Esophagus (tissue), 2 donors: ENCODE measurements around the gene SLC5A2. TPM values are rescaled to one million over a fixed set of nuclear protein-coding genes. Genes with fewer than 3 reads are reported as not detected.

Experiments used
- H3K27ac ChIP-seq, 2 donors: one replicate each; pipeline ENCODE4 v1.5.1; 2013; ENCODE audit warnings: low read depth in 2 of 2, mild to moderate bottlenecking in 2 of 2, inconsistent platforms in 1 of 2, low read length in 1 of 2, moderate library complexity in 1 of 2
- H3K27me3 ChIP-seq, 2 donors: one replicate each; pipeline ENCODE4 v1.6.1; 2013; ENCODE audit warnings: low read length in 2 of 2, control low read depth in 1 of 2, mild to moderate bottlenecking in 1 of 2; ENCODE audit not compliant: insufficient read depth in 2 of 2, control insufficient read depth in 1 of 2
- H3K36me3 ChIP-seq, 2 donors: one replicate each; pipeline ENCODE4 v1.6.1; 2013; ENCODE audit warnings: low read length in 1 of 2; ENCODE audit not compliant: control insufficient read depth in 2 of 2, insufficient read depth in 2 of 2
- H3K4me1 ChIP-seq, 2 donors: one replicate each; pipeline ENCODE4 v1.6.1; 2013; ENCODE audit warnings: low read length in 1 of 2; ENCODE audit not compliant: control insufficient read depth in 2 of 2, insufficient read depth in 2 of 2
- H3K4me3 ChIP-seq, 2 donors: one replicate each; pipeline ENCODE4 v1.5.1; 2013; ENCODE audit warnings: low read length in 2 of 2, mild to moderate bottlenecking in 2 of 2, low read depth in 1 of 2, moderate library complexity in 1 of 2
- H3K9me3 ChIP-seq, 2 donors: one replicate each; pipeline ENCODE4 v1.6.1; 2013; ENCODE audit warnings: mild to moderate bottlenecking in 2 of 2, low read depth in 1 of 2, low read length in 1 of 2, moderate library complexity in 1 of 2; ENCODE audit not compliant: control insufficient read depth in 2 of 2, insufficient read depth in 1 of 2
- WGBS, 2 donors: extraction: QIAGEN DNeasy Blood & Tissue Kit; methylation state at CpG; one replicate each; pipeline ENCODE4 v1.1.7; 2013; 5-methylcytosine and 5-hydroxymethylcytosine counted together
- polyA plus RNA-seq, 2 donors: library from polyadenylated mRNA; stranded (reverse); fragments of 200-250 nt; gene quantifications; one replicate each; pipeline ENCODE4 v1.2.3, GENCODE V29; 2013
- donor health status: healthy with polysubstance abuse.
- donor health status: Bipolar disorder and iron deficiency.

The SLC5A2 gene
- polyA plus RNA-seq, 2 donors: 0.73 to 1.3 TPM

GRCh38 chr16:31459687-31460581 is 23.0 kb upstream of the SLC5A2 start:
- H3K9me3 ChIP-seq: no peaks in the 10 kb centered on the region
- peak overlapping the region; percentile 77 to 87 for H3K4me3 ChIP-seq
- WGBS, 2 donors: 3% methylated on average over 59 to 61 of the region's 61 CpGs
- H3K36me3 ChIP-seq: peaks cover 4 to 18% of the 10 kb centered on the region in 2 donors
- H3K27me3 ChIP-seq: no peaks in the 10 kb centered on the region
- peak overlapping the region; percentile 99 to 100 for H3K27ac ChIP-seq
- H3K4me1 ChIP-seq: peaks cover 2 to 19% of the 10 kb centered on the region in 2 donors

GRCh38 chr16:31460582-31461002 is 22.3 kb upstream of the SLC5A2 start:
- H3K9me3 ChIP-seq: no peaks in the 10 kb centered on the region
- peaks cover 1 to 19% of the 10 kb centered on the region in 2 donors for H3K4me1 ChIP-seq
- H3K27me3 ChIP-seq: no peaks in the 10 kb centered on the region
- no peak overlapping the region for H3K4me3 ChIP-seq
- 39 to 46% methylated on average over 8 of the region's 8 CpGs for WGBS, 2 donors
- peak overlapping the region in 1 of 2 donors; percentile 87 for H3K27ac ChIP-seq
- peaks cover 5 to 22% of the 10 kb centered on the region in 2 donors for H3K36me3 ChIP-seq

- Histone ChIP-seq H3K27ac (no peak overlapping the region), H3K4me3 (no peak overlapping the region), H3K9me3 (no peaks in the 10 kb centered on the region), H3K27me3 (no peaks in the 10 kb centered on the region), H3K36me3 (peaks cover 10 to 30% of the 10 kb centered on the region in 2 donors), H3K4me1 (peaks cover 0 to 15% of the 10 kb centered on the region in 2 donors)
- WGBS, 2 donors: 85 to 91% methylated on average over 10 of the region's 10 CpGs
These were observed 21.6 kb upstream of the SLC5A2 start for GRCh38 chr16:31461201-31461920.

- Histone ChIP-seq H3K4me3 (no peak overlapping the region), H3K27me3 (no peaks in the 10 kb centered on the region), H3K4me1 (peaks cover 0 to 10% of the 10 kb centered on the region in 2 donors), H3K27ac (no peak overlapping the region), H3K36me3 (peaks cover 10 to 36% of the 10 kb centered on the region in 2 donors), H3K9me3 (no peaks in the 10 kb centered on the region)
- 91 to 93% methylated on average over 35 of the region's 35 CpGs for WGBS, 2 donors
These were observed 20.8 kb upstream of the SLC5A2 start for GRCh38 chr16:31461921-31462804.

- Histone ChIP-seq H3K27ac (no peak overlapping the region), H3K9me3 (no peaks in the 10 kb centered on the region), H3K36me3 (peaks cover 10 to 36% of the 10 kb centered on the region in 2 donors), H3K4me1 (peaks cover 0 to 1% of the 10 kb centered on the region in 2 donors), H3K4me3 (no peak overlapping the region), H3K27me3 (no peaks in the 10 kb centered on the region)
- WGBS, 2 donors: 96 to 97% methylated on average over 34 to 36 of the region's 36 CpGs
These were observed 18.6 kb upstream of the SLC5A2 start for GRCh38 chr16:31464348-31464769.

GRCh38 chr16:31464781-31465260 is 18.1 kb upstream of the SLC5A2 start:
- peaks cover 10 to 36% of the 10 kb centered on the region in 2 donors for H3K36me3 ChIP-seq
- no peaks in the 10 kb centered on the region for H3K9me3 ChIP-seq
- H3K4me1 ChIP-seq: peaks cover 0 to 1% of the 10 kb centered on the region in 2 donors
- 87 to 93% methylated on average over 12 to 17 of the region's 17 CpGs for WGBS, 2 donors
- H3K27ac ChIP-seq: no peak overlapping the region
- H3K4me3 ChIP-seq: no peak overlapping the region
- H3K27me3 ChIP-seq: no peaks in the 10 kb centered on the region

- Histone ChIP-seq H3K27ac (no peak overlapping the region), H3K36me3 (peaks cover 10 to 36% of the 10 kb centered on the region in 2 donors)
- WGBS, 2 donors: 91% methylated on average over 20 of the region's 20 CpGs
These were observed 17.0 kb upstream of the SLC5A2 start for GRCh38 chr16:31465788-31466370.

GRCh38 chr16:31466381-31466841 is 16.5 kb upstream of the SLC5A2 start:
- peaks cover 10 to 36% of the 10 kb centered on the region in 2 donors for H3K36me3 ChIP-seq
- H3K4me1 ChIP-seq: no peaks in the 10 kb centered on the region
- H3K9me3 ChIP-seq: no peaks in the 10 kb centered on the region
- 94% methylated on average over 18 of the region's 18 CpGs for WGBS, 2 donors
- H3K4me3 ChIP-seq: no peak overlapping the region
- no peaks in the 10 kb centered on the region for H3K27me3 ChIP-seq
- no peak overlapping the region for H3K27ac ChIP-seq

More at GRCh38 chr16:31465788-31466370, 17.0 kb upstream of the SLC5A2 start:
- Histone ChIP-seq H3K27me3 (no peaks in the 10 kb centered on the region), H3K4me3 (no peak overlapping the region), H3K9me3 (no peaks in the 10 kb centered on the region), H3K4me1 (no peaks in the 10 kb centered on the region)
